ENCODE results near the gene MELTF.
A peak's percentile ranks its signal among the peaks of the same experiment; 100 is the strongest.

The MELTF gene

GRCh38 chr3:197008436-197009209, 21.0 kb downstream of the MELTF start:
- no peak for DNase-seq

- no peak for DNase-seq
Measured at GRCh38 chr3:197007953-197008352, 21.7 kb downstream of the MELTF start.

- no peak for DNase-seq
Measured at GRCh38 chr3:197007296-197007940, 22.2 kb downstream of the MELTF start.

- no peak for DNase-seq
Measured at GRCh38 chr3:197006860-197007259, 22.8 kb downstream of the MELTF start.

GRCh38 chr3:197006446-197006845, 23.2 kb downstream of the MELTF start:
- DNase-seq, result no peak

GRCh38 chr3:197003461-197004385, 25.9 kb downstream of the MELTF start:
- peak; percentile 37 for DNase-seq

- DNase-seq, result peak; percentile 77
Measured at GRCh38 chr3:197002701-197003454, 26.7 kb downstream of the MELTF start.

- no peak for DNase-seq
Measured at GRCh38 chr3:197001972-197002700, 27.5 kb downstream of the MELTF start.

- DNase-seq, result no peak
Measured at GRCh38 chr3:197001106-197001971, 28.3 kb downstream of the MELTF start.

- peak; percentile 32 for DNase-seq
Measured at GRCh38 chr3:197000211-197000610, 29.4 kb downstream of the MELTF start.

GRCh38 chr3:196998966-196999760, 30.5 kb downstream of the MELTF start:
- no peak for DNase-seq

GRCh38 chr3:196997311-196997710, 32.3 kb downstream of the MELTF start:
- no peak for DNase-seq

GRCh38 chr3:196996454-196997265, 33.0 kb downstream of the MELTF start:
- DNase-seq, result no peak

GRCh38 chr3:196995646-196996355, 33.8 kb downstream of the MELTF start:
- no peak for DNase-seq

GRCh38 chr3:196995027-196995426, 34.6 kb downstream of the MELTF start:
- DNase-seq, result no peak

GRCh38 chr3:196994056-196994455, 35.6 kb downstream of the MELTF start:
- DNase-seq, result no peak

- DNase-seq, result no peak
Measured at GRCh38 chr3:196992461-196993065, 37.1 kb downstream of the MELTF start.
